H1 (cell line): ENCODE results near the gene IARS2. TPM values are rescaled to one million over a fixed set of nuclear protein-coding genes. Genes with fewer than 3 reads are reported as not detected.

Source experiments
- CTCF ChIA-PET: fragments of 300-600 bp; sonication (Branson Sonifier 250); formaldehyde crosslinking; loops from one replicate; lab custom pipeline; 2021; ENCODE audit not compliant: partially characterized antibody; lab: Charles Lee
- POLR2A ChIA-PET: fragments of 300-600 bp; sonication (Branson Sonifier 250); formaldehyde crosslinking; loops from one replicate; lab custom pipeline; 2021; ENCODE audit warnings: inconsistent platforms; ENCODE audit not compliant: partially characterized antibody; lab: Charles Lee
- DNase-seq, 2 experiments: peaks; one replicate each; pipeline versions ENCODE4 v3.0.0 to v3.0.0-alpha.2; 2010 to 2022; ENCODE audit warnings: low spot score in 2 of 2, low read depth in 1 of 2, mixed read lengths in 1 of 2
- FAIRE-seq: peaks from 2 replicates; lab custom pipeline; 2011; peaks lifted over from hg19 to GRCh38; lab: Jason Lieb, UNC
- H2AFZ ChIP-seq: 2 replicates; pipeline ENCODE4 v1.8.1; 2012; ENCODE audit warnings: low read length, inconsistent platforms
- H2AK5ac ChIP-seq: 2 replicates; pipeline ENCODE4 v1.6.1; 2013; ENCODE audit warnings: low read depth, low read length
- H2BK120ac ChIP-seq: replicated peaks from 2 replicates; pipeline ENCODE3; 2013; ENCODE audit warnings: low read depth, low read length, inconsistent platforms
- H2BK12ac ChIP-seq: 2 replicates; pipeline ENCODE4 v1.6.1; 2013; ENCODE audit warnings: low read depth, low read length
- H2BK15ac ChIP-seq: 2 replicates; pipeline ENCODE4 v1.6.1; 2013; ENCODE audit warnings: low read length
- H2BK20ac ChIP-seq: 2 replicates; pipeline ENCODE4 v1.6.1; 2013; ENCODE audit warnings: low read length
- H2BK5ac ChIP-seq: 2 replicates; pipeline ENCODE4 v1.6.1; 2013; ENCODE audit warnings: low read depth, low read length
- H3K14ac ChIP-seq: 2 replicates; pipeline ENCODE4 v1.6.1; 2013; ENCODE audit warnings: inconsistent platforms; ENCODE audit not compliant: insufficient read length
- H3K18ac ChIP-seq: 2 replicates; pipeline ENCODE4 v1.6.1; 2013; ENCODE audit warnings: low read length; ENCODE audit errors: extremely low read depth
- H3K23ac ChIP-seq: 2 replicates; pipeline ENCODE4 v1.6.1; 2013; ENCODE audit warnings: inconsistent platforms; ENCODE audit not compliant: insufficient read length
- H3K23me2 ChIP-seq: 2 replicates; pipeline ENCODE4 v1.6.1; 2013; ENCODE audit warnings: low read depth, low read length
- H3K27ac ChIP-seq: 2 replicates; pipeline ENCODE4 v1.6.1; 2011; ENCODE audit warnings: low read depth, low read length, inconsistent platforms
- H3K27me3 ChIP-seq, 4 experiments: replicated peaks in 1 of 4; 1 replicate in 1 of 4; 2 replicates in 3 of 4; pipeline versions ENCODE4 v1.6.1 to v1.8.1; 2011 to 2013; ENCODE audit warnings: low read length in 3 of 4, mild to moderate bottlenecking in 3 of 4, inconsistent platforms in 2 of 4, mixed read lengths in 2 of 4, moderate library complexity in 1 of 4; ENCODE audit not compliant: control insufficient read depth in 3 of 4, insufficient read depth in 3 of 4; ENCODE audit errors: extremely low read depth in 1 of 4
- H3K36me3 ChIP-seq, 4 experiments: 2 replicates each; pipeline versions ENCODE4 v1.6.1 to v1.8.1; 2011 to 2013; ENCODE audit warnings: mild to moderate bottlenecking in 4 of 4, low read length in 3 of 4, moderate library complexity in 2 of 4, control low read depth in 1 of 4, inconsistent platforms in 1 of 4; ENCODE audit not compliant: insufficient read depth in 4 of 4, control insufficient read depth in 2 of 4
- H3K4ac ChIP-seq: replicated peaks from 2 replicates; pipeline ENCODE3; 2013; ENCODE audit warnings: low read length, low read depth, mixed read lengths, inconsistent platforms; ENCODE audit not compliant: insufficient read length
- H3K4me1 ChIP-seq, 4 experiments: replicated peaks in 1 of 4; 1 replicate in 1 of 4; 2 replicates in 3 of 4; pipeline versions ENCODE4 v1.6.1 to v1.8.1; 2011 to 2013; ENCODE audit warnings: low read length in 3 of 4, inconsistent platforms in 2 of 4, mixed read lengths in 1 of 4; ENCODE audit not compliant: insufficient read depth in 4 of 4, control insufficient read depth in 3 of 4
- H3K4me2 ChIP-seq, 2 experiments: 2 replicates each; pipeline versions ENCODE4 v1.6.1 to v1.8.1; 2011 to 2013; ENCODE audit warnings: low read depth in 2 of 2, low read length in 2 of 2, control low read depth in 1 of 2, inconsistent platforms in 1 of 2, mild to moderate bottlenecking in 1 of 2; ENCODE audit not compliant: insufficient read depth in 1 of 2
- H3K4me3 ChIP-seq, 4 experiments: fragments of 200-600, 300-600 bp in 1 of 4; sonication (generic), shearing (Covaris generic), sonication (Bioruptor Twin) in 1 of 4; 2 replicates each; pipeline versions ENCODE4 v1.5.1 to v1.8.1; 2011 to 2016; ENCODE audit warnings: low read length in 4 of 4, low read depth in 3 of 4, control low read depth in 2 of 4, inconsistent platforms in 2 of 4, mild to moderate bottlenecking in 2 of 4, mixed read lengths in 1 of 4, moderate library complexity in 1 of 4; ENCODE audit not compliant: insufficient read depth in 2 of 4; ENCODE audit errors: extremely low read depth in 1 of 4
- H3K56ac ChIP-seq: replicated peaks from 2 replicates; pipeline ENCODE3; 2013; ENCODE audit warnings: low read depth, mild to moderate bottlenecking, mixed read lengths, low read length, inconsistent platforms; ENCODE audit not compliant: insufficient read length
- H3K79me1 ChIP-seq: 2 replicates; pipeline ENCODE4 v1.6.1; 2013; ENCODE audit warnings: low read depth, low read length, control low read depth
- H3K79me2 ChIP-seq, 2 experiments: 2 replicates each; pipeline versions ENCODE4 v1.6.1 to v1.8.1; 2012 to 2013; ENCODE audit warnings: low read length in 2 of 2, mild to moderate bottlenecking in 2 of 2, inconsistent platforms in 1 of 2; ENCODE audit not compliant: insufficient read depth in 2 of 2, control insufficient read depth in 1 of 2
- H3K9ac ChIP-seq, 4 experiments: replicated peaks in 1 of 4; 1 replicate in 1 of 4; 2 replicates in 3 of 4; pipeline versions ENCODE4 v1.6.1 to v1.8.1; 2011 to 2013; ENCODE audit warnings: low read depth in 3 of 4, low read length in 3 of 4, control low read depth in 2 of 4, mild to moderate bottlenecking in 2 of 4, moderate library complexity in 2 of 4, inconsistent platforms in 1 of 4; ENCODE audit errors: extremely low read depth in 1 of 4
- H3K9me3 ChIP-seq, 2 experiments: 2 replicates each; pipeline versions ENCODE4 v1.6.1 to v1.8.1; 2012 to 2013; ENCODE audit warnings: mild to moderate bottlenecking in 2 of 2, moderate library complexity in 2 of 2, control low read depth in 1 of 2, inconsistent platforms in 1 of 2, low read depth in 1 of 2, low read length in 1 of 2, mixed read lengths in 1 of 2; ENCODE audit not compliant: insufficient read depth in 2 of 2
- H4K20me1 ChIP-seq, 2 experiments: replicated peaks in 1 of 2; 2 replicates each; pipeline versions ENCODE3 to v1.8.1; 2011 to 2013; ENCODE audit warnings: inconsistent platforms in 2 of 2, low read length in 2 of 2, mild to moderate bottlenecking in 1 of 2; ENCODE audit not compliant: insufficient read depth in 2 of 2, control insufficient read depth in 1 of 2
- H4K5ac ChIP-seq: 2 replicates; pipeline ENCODE4 v1.6.1; 2013; ENCODE audit warnings: low read length, low read depth, mixed read lengths, inconsistent platforms; ENCODE audit not compliant: insufficient read length
- H4K8ac ChIP-seq: 2 replicates; pipeline ENCODE4 v1.8.0; 2013; ENCODE audit warnings: mild to moderate bottlenecking, moderate library complexity, low read length, inconsistent platforms; ENCODE audit not compliant: insufficient read depth; ENCODE audit errors: extremely low read depth
- H4K91ac ChIP-seq: replicated peaks from 2 replicates; pipeline ENCODE3; 2013; ENCODE audit warnings: low read length, mixed read lengths, inconsistent platforms; ENCODE audit not compliant: insufficient read length
- E2F6 ChIP-seq: IDR thresholded peaks from 2 replicates; pipeline ENCODE4 v1.6.1; 2012; ENCODE audit warnings: inconsistent platforms
- EP300 ChIP-seq, 2 experiments: IDR thresholded peaks; 1 replicate in 1 of 2; 2 replicates in 1 of 2; pipeline ENCODE4 v1.6.1; 2011 to 2012; ENCODE audit warnings: low read depth in 2 of 2, low read length in 2 of 2, mild to moderate bottlenecking in 2 of 2, borderline replicate concordance in 1 of 2, inconsistent platforms in 1 of 2, moderate library complexity in 1 of 2
- TCF12 ChIP-seq: IDR thresholded peaks from 2 replicates; pipeline ENCODE4 v1.6.1; 2011; ENCODE audit warnings: low read depth, mild to moderate bottlenecking, low read length
- polyA plus RNA-seq, 7 experiments: library from polyadenylated mRNA; depleted of rRNA in 3 of 7; stranded (reverse) in 5 of 7; unstranded in 2 of 7; fragments of >200 nt in 5 of 7; fragments of 200-250 nt in 2 of 7; gene quantifications; 1 replicate in 5 of 7; 2 replicates in 1 of 7; 4 replicates in 1 of 7; pipeline versions ENCODE4 v1.2.1 to v1.2.3, GENCODE V29; 2011 to 2013; ENCODE audit warnings: missing spikeins in 2 of 7, mixed read lengths in 2 of 7
- total RNA-seq: library from RNA; stranded (reverse); fragmentation: NEBNext Ultra II Directional; extraction: Animal tissue kit (Norgen Biotek cat#: 25700); gene quantifications from 2 replicates; pipeline ENCODE4 v1.2.1, GENCODE V29; 2021

The IARS2 gene
- total and polyA plus RNA-seq, 2 of the 8 experiments (the other 6 are each of a cell fraction or from before 2014, with no cell fraction given) = 15.0 to 69.8 TPM

GRCh38 chr1:220123066-220123465 lies 29.1 kb downstream of the IARS2 start:
- no peak overlapping the region for H4K5ac ChIP-seq
- no peak overlapping the region for H3K27ac ChIP-seq
- no peaks in the 10 kb centered on the region for H4K20me1 ChIP-seq
- FAIRE-seq (no peak), DNase-seq (no peak)
- H3K4me1 ChIP-seq = peaks cover 0 to 3% (median 0%) of the 10 kb centered on the region in 4 experiments; a peak in 2 of 7 replicates
- no peak overlapping the region for H3K18ac ChIP-seq
- H2BK20ac ChIP-seq = no peak overlapping the region
- H2BK12ac ChIP-seq = no peak overlapping the region
- H2BK15ac ChIP-seq = no peak overlapping the region
- no peak overlapping the region for H3K4ac ChIP-seq
- no peak overlapping the region for H3K4me3 ChIP-seq
- no peak overlapping the region for H3K23ac ChIP-seq
- ChIA-PET CTCF (interaction anchor here (0.6 to 4.2 kb wide), 5 partner anchors 8 to 1793 kb away, joined by 3 to 15 read pairs (median 3); no protein-coding TSS in a partner anchor), POLR2A (no interaction called here)
- H3K4me2 ChIP-seq = no peak overlapping the region
- no peak overlapping the region for H3K14ac ChIP-seq
- no peaks in the 10 kb centered on the region for H3K23me2 ChIP-seq
- H3K79me1 ChIP-seq = no peaks in the 10 kb centered on the region; the same call in 1 of the 2 replicates
- H3K9ac ChIP-seq = no peak overlapping the region
- H3K36me3 ChIP-seq = peaks cover 0 to 14% (median 4%) of the 10 kb centered on the region in 4 experiments; a peak in 3 of 8 replicates
- H4K8ac ChIP-seq = no peak overlapping the region
- H3K79me2 ChIP-seq = no peaks in the 10 kb centered on the region
- no peak overlapping the region for H4K91ac ChIP-seq
- no peak overlapping the region for H2AFZ ChIP-seq
- no peaks in the 10 kb centered on the region for H3K9me3 ChIP-seq
- H2BK120ac ChIP-seq = no peak overlapping the region
- H2AK5ac ChIP-seq = no peak overlapping the region
- H3K27me3 ChIP-seq = no peaks in the 10 kb centered on the region
- no peak overlapping the region for H3K56ac ChIP-seq
- H2BK5ac ChIP-seq = no peak overlapping the region
- no peak for TF ChIP-seq EP300 (IDR thresholded peaks at IDR 0.05; ENCODE audit: borderline replicate concordance in 1 of 2, low read depth in 2 of 2, low read length in 2 of 2)
- TF ChIP-seq TCF12 = no peak
- no peak for TF ChIP-seq E2F6
